ENCODE results near the gene IL25.
"Not testable (repeated sequence)": the region's sequence is repeated elsewhere in the genome, so short reads cannot be mapped to it uniquely, and the experiment has no call there.

The IL25 gene

DNA sequence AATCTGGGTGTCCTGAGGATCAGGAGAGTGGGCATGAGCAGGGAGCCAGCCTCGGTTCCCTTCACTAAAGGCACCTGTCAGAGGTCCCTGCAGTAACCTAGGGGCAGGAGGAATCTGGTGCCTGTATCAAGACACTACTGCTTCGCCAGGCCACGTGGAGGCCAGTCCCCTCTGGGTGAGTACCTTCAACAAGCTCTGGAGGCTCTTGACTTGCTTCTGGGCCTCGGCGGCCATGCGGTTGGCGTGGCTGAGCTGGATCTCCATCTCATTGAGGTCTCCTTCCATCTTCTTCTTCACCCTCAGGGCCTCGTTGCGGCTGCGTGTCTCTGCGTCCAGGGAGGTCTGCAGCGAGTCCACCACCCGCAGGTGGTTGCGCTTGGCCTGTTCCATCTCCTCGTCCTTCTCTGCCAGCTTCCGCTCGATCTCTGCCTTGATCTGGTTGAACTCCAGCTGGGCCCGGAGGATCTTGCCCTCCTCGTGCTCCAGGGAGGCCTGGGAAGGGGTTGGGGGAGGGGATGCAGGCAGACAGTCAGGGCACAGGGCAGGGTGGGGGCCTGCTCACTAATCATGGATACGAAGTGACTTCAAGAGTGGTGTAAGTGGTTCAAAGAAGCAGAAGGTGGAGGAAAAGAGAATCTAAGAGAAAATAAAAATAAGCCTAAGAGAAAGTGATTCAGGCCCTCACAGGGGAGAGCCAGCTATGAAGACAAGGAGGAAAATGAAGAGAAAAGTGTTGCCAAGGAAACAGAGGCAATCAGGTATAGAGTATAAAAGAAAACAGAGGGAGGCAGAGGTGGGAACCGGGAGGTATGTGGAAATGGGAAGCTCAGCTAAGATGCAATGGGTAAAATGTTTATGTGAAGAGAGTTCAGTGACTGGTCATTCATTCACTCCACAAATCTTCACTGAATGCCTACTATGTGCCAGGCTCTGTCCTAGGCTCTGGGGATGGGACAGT is 43.5 kb downstream of the IL25 start:
- TF ChIP-seq, protein P1, sequence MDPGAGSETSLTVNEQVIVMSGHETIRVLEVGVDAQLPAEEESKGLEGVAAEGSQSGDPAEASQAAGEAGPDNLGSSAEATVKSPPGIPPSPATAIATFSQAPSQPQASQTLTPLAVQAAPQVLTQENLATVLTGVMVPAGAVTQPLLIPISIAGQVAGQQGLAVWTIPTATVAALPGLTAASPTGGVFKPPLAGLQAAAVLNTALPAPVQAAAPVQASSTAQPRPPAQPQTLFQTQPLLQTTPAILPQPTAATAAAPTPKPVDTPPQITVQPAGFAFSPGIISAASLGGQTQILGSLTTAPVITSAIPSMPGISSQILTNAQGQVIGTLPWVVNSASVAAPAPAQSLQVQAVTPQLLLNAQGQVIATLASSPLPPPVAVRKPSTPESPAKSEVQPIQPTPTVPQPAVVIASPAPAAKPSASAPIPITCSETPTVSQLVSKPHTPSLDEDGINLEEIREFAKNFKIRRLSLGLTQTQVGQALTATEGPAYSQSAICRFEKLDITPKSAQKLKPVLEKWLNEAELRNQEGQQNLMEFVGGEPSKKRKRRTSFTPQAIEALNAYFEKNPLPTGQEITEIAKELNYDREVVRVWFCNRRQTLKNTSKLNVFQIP (CRISPR knock-in tag; IDR thresholded peaks at IDR 0.05; ENCODE audit: borderline replicate concordance, low read depth) = no peak
- ATAC-seq = no peak

DNA sequence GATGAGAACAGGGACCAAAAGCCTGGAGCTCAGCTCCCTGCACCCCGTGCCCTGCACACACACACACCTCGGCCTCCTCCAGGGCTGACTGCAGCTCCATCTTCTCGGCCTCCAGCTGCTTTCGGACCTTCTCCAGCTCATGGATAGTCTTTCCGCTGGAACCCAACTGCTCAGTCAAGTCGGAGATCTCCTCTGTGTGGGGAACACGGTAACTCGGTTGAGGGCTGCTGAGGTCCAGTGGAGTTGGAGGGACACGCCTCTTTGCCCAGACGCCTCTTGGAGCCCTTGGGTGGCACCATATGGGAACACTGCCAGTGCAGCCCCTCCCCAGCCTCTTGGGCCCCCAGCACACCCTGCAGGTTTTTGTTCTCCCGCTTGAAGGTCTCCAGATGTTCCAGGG is 44.2 kb downstream of the IL25 start:
- ATAC-seq = no peak
- TF ChIP-seq, protein P1 (CRISPR knock-in tag; IDR thresholded peaks at IDR 0.05; ENCODE audit: borderline replicate concordance, low read depth) = no peak
- TF ChIP-seq SNAI2 (CRISPR knock-in tag; IDR thresholded peaks at IDR 0.05) (no peak), ZNF70 (CRISPR knock-in tag; IDR thresholded peaks at IDR 0.05) (no peak), ZC3H10 (CRISPR knock-in tag; IDR thresholded peaks at IDR 0.05) (no peak), TOX (CRISPR knock-in tag; IDR thresholded peaks at IDR 0.05; ENCODE audit: borderline replicate concordance) (no peak), TCF4 (CRISPR knock-in tag; IDR thresholded peaks at IDR 0.05; ENCODE audit: borderline replicate concordance) (no peak), RARB (CRISPR knock-in tag; IDR thresholded peaks at IDR 0.05) (no peak), ZFP3 (CRISPR knock-in tag; IDR thresholded peaks at IDR 0.05) (no peak), ISL1 (CRISPR knock-in tag; IDR thresholded peaks at IDR 0.05) (no peak), ZFP30 (CRISPR knock-in tag; IDR thresholded peaks at IDR 0.05) (no peak), CSDC2 (CRISPR knock-in tag; IDR thresholded peaks at IDR 0.05) (no peak), BACH2 (CRISPR knock-in tag; IDR thresholded peaks at IDR 0.05; ENCODE audit: borderline replicate concordance) (no peak), ESRRG (CRISPR knock-in tag; IDR thresholded peaks at IDR 0.05) (no peak), ARNTL (CRISPR knock-in tag; IDR thresholded peaks at IDR 0.05; ENCODE audit: borderline replicate concordance, low read depth) (no peak), PPARA (CRISPR knock-in tag; IDR thresholded peaks at IDR 0.05; ENCODE audit: borderline replicate concordance) (no peak), OSR1 (CRISPR knock-in tag; IDR thresholded peaks at IDR 0.05) (no peak)
- TF ChIP-seq, protein P2, sequence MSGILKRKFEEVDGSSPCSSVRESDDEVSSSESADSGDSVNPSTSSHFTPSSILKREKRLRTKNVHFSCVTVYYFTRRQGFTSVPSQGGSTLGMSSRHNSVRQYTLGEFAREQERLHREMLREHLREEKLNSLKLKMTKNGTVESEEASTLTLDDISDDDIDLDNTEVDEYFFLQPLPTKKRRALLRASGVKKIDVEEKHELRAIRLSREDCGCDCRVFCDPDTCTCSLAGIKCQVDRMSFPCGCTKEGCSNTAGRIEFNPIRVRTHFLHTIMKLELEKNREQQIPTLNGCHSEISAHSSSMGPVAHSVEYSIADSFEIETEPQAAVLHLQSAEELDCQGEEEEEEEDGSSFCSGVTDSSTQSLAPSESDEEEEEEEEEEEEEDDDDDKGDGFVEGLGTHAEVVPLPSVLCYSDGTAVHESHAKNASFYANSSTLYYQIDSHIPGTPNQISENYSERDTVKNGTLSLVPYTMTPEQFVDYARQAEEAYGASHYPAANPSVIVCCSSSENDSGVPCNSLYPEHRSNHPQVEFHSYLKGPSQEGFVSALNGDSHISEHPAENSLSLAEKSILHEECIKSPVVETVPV (CRISPR knock-in tag; IDR thresholded peaks at IDR 0.05) = no peak
- TF ChIP-seq, protein P3, sequence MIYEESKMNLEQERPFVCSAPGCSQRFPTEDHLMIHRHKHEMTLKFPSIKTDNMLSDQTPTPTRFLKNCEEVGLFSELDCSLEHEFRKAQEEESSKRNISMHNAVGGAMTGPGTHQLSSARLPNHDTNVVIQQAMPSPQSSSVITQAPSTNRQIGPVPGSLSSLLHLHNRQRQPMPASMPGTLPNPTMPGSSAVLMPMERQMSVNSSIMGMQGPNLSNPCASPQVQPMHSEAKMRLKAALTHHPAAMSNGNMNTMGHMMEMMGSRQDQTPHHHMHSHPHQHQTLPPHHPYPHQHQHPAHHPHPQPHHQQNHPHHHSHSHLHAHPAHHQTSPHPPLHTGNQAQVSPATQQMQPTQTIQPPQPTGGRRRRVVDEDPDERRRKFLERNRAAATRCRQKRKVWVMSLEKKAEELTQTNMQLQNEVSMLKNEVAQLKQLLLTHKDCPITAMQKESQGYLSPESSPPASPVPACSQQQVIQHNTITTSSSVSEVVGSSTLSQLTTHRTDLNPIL (CRISPR knock-in tag; IDR thresholded peaks at IDR 0.05; ENCODE audit: low read depth) = no peak

DNA sequence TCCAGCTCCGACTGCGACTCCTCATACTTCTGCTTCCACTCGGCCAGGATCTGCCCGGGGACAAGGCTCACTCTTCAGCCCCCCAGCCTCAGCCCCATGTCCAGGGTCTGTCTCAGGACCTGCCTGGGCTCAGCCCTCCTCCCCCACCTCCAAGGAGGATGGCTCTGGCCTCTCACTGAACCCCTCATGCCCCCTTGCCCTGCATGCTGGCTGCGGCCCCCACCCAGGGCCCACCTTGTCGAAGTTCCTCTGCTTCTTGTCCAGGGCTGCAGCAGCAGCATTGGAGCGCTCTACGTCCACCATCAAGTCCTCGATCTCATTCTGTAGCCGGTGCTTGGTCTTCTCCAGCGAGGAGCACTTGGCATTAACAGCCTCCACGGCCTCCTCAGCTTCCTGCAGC is 44.7 kb downstream of the IL25 start:
- not testable (repeated sequence) for ATAC-seq

DNA sequence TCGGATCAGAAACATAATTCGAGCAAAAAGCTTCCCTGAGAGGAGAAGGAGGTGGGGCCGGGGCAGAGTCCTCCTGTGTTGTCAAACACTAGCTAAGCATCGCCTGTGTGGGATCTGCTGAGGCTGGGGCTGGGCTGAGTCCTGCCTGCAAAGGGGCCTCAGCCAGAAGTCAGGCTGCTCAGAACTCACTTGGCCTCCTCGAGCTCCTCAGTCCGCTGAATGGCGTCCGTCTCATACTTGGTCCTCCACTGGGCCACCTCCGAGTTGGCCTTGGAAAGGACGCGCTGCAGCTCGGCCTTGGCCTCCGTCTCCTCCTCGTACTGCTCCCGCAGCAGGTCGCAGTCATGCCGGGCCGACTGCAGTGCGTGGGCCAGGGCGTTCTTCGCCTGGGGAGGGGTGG is 45.4 kb downstream of the IL25 start:
- ATAC-seq = no peak
- TF ChIP-seq ZFP30 (CRISPR knock-in tag; IDR thresholded peaks at IDR 0.05) (no peak), BACH2 (CRISPR knock-in tag; IDR thresholded peaks at IDR 0.05; ENCODE audit: borderline replicate concordance) (no peak), ZFP3 (CRISPR knock-in tag; IDR thresholded peaks at IDR 0.05) (no peak), ZNF70 (CRISPR knock-in tag; IDR thresholded peaks at IDR 0.05) (no peak), ESRRG (CRISPR knock-in tag; IDR thresholded peaks at IDR 0.05) (no peak), ZNF8 (CRISPR knock-in tag; IDR thresholded peaks at IDR 0.05) (no peak), ARNTL (CRISPR knock-in tag; IDR thresholded peaks at IDR 0.05; ENCODE audit: borderline replicate concordance, low read depth) (no peak), PPARA (CRISPR knock-in tag; IDR thresholded peaks at IDR 0.05; ENCODE audit: borderline replicate concordance) (no peak), CSDC2 (CRISPR knock-in tag; IDR thresholded peaks at IDR 0.05) (no peak), OSR1 (CRISPR knock-in tag; IDR thresholded peaks at IDR 0.05) (no peak), TOX (CRISPR knock-in tag; IDR thresholded peaks at IDR 0.05; ENCODE audit: borderline replicate concordance) (no peak)
- TF ChIP-seq, protein P4, sequence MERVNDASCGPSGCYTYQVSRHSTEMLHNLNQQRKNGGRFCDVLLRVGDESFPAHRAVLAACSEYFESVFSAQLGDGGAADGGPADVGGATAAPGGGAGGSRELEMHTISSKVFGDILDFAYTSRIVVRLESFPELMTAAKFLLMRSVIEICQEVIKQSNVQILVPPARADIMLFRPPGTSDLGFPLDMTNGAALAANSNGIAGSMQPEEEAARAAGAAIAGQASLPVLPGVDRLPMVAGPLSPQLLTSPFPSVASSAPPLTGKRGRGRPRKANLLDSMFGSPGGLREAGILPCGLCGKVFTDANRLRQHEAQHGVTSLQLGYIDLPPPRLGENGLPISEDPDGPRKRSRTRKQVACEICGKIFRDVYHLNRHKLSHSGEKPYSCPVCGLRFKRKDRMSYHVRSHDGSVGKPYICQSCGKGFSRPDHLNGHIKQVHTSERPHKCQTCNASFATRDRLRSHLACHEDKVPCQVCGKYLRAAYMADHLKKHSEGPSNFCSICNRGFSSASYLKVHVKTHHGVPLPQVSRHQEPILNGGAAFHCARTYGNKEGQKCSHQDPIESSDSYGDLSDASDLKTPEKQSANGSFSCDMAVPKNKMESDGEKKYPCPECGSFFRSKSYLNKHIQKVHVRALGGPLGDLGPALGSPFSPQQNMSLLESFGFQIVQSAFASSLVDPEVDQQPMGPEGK (CRISPR knock-in tag; IDR thresholded peaks at IDR 0.05; ENCODE audit: borderline replicate concordance) = no peak
- TF ChIP-seq, protein P3 (CRISPR knock-in tag; IDR thresholded peaks at IDR 0.05; ENCODE audit: low read depth) = no peak

DNA sequence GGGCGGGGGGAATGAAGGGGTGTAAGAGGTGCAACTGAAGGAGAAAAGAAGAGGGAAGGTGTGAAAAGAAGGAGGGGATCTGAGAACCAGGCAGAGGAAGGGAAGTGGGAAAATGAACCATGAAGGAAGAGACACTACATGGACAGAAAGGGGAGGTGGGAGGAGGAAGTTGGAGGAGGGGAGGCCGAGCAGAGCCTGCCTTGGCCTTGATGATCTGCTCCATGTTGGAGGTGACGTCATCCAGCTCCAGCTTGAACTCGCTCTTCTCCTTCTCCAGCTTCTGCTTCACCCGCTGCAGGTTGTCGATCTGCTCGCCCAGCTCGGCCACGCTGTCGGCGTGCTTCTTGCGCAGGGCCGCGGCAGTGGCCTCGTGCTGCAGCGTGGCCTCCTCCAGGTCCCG is 47.0 kb downstream of the IL25 start:
- not testable (repeated sequence) for ATAC-seq
